Adipose tissue (tissue), 3 donors: ENCODE results near the gene IGFN1. TPM values are rescaled to one million over a fixed set of nuclear protein-coding genes. Genes with fewer than 3 reads are reported as not detected.
"Not testable (repeated sequence)": the region's sequence is repeated elsewhere in the genome, so short reads cannot be mapped to it uniquely, and the experiment has no call there.

Source experiments
- H3K27ac ChIP-seq: one replicate; pipeline ENCODE4 v1.5.1; 2013; ENCODE audit warnings: low read depth, low read length
- WGBS, 3 donors: extraction: QIAGEN DNeasy Blood & Tissue Kit; methylation state at CpG; one replicate each; pipeline ENCODE4 v1.1.7; 2013; 5-methylcytosine and 5-hydroxymethylcytosine counted together
- polyA plus RNA-seq, 3 donors: library from polyadenylated mRNA; stranded (reverse); fragments of 200-250 nt; gene quantifications; one replicate each; pipeline ENCODE4 v1.2.3, GENCODE V29; 2013
- donor health status: healthy with polysubstance abuse.
- donor health status: Bipolar disorder and iron deficiency.
- donor health status: healthy.

IGFN1 gene
- polyA plus RNA-seq, 3 donors: 0.06 to 13.3 (median 0.11) TPM

DNA sequence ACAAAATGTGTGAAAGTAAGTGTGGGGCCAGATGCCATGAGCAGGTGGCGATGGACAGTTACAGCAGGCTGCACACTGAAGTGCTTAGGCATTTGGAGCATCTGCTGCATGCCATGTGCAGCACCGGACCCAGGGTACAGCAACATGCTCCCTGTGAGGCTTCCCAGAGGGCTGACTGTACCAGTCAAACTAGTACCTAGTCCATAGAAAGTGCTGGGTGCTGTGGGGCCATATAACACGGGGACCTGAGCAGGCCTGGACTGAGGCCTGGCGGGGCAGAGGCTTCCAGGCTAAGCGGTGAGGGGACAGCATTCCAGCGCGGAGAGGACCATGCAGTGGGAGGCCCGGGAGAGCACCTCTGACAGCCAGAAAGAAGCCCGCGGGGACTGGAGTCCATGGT lies 62.8 kb downstream of the IGFN1 start:
- no peak overlapping the region for H3K27ac ChIP-seq
- WGBS, 3 donors: 80 to 86% (median 84%) methylated on average over 10 of the region's 10 CpGs

DNA sequence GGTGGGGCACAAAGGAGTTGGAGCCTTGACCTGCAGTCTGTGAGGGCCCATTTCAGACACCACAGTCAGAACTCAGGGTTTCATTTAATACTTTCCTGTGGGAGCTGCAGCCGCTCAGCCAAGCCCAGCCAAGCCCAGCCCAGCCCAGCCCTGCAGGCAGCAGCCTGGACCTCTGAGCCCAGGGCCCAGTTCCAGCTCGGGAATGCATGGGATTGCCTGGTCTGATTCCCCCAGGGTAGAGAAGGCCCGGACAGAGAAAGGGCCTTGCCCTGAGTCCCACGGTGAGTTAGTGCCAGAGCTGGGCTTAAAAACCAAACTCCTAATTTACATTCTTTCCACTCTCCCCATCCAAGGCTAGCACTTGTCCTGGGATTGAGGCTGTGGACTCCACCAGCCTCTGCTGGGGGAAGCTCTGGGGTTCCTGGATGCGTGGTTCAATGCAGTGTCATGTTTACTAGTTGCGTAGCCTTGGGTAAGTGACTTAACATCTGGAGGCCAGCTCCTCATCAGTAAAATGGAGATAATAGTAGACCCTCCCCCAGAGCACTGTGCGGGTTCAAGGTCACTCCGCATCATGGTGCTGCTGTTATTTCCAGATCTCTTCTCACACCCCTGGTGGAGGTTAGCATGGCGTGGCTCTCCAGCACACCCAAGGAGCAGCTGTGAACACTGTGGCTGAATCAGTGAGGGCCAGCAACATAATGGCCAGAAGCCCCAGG lies 63.4 kb downstream of the IGFN1 start:
- WGBS, 3 donors: 71 to 81% (median 73%) methylated on average over 9 of the region's 9 CpGs
- H3K27ac ChIP-seq: no peak overlapping the region

DNA sequence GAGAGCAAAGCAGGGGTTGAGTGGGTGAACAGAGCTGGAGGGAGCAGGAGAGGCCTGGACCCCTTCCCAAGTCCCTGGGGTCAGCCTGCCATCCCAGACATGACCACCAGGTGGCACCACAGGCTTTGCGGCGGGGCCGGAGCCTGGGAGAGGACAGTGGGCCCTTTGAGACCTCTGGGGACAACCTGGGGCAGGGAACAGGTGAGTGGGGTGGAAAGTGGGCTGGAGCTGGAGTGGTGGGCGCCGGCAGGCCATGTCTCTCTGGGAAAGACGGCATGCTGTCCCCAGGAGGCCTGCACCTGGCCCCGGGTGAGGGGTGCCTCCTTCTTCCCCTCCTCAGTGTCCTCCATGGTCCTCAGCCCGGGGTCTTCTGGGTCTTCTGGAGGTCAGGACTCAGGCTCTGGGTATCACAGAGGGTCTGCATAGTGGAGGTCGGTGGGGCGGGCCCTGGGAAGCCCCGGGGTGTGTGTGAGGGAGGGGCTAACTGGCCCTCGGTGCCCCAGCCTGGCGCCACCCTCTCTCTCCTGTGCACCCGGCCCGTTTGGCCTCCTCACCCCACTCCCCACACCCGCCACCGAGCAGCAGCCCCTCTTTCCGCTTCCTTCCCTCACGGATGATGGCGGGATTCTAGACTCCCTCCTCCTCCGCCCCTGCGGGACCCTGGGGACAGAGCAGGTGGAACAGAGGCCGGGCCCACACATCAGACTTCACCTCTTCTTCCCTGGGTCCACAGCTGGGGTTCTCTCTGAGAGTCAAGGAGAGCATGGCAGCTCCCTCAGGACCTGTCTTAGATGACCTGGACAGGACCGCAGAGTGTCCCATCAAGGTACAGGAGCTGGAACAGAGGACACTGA lies 64.2 kb downstream of the IGFN1 start:
- 42 to 53% (median 51%) methylated on average over 24 of the region's 24 CpGs for WGBS, 3 donors
- H3K27ac ChIP-seq: no peak overlapping the region

DNA sequence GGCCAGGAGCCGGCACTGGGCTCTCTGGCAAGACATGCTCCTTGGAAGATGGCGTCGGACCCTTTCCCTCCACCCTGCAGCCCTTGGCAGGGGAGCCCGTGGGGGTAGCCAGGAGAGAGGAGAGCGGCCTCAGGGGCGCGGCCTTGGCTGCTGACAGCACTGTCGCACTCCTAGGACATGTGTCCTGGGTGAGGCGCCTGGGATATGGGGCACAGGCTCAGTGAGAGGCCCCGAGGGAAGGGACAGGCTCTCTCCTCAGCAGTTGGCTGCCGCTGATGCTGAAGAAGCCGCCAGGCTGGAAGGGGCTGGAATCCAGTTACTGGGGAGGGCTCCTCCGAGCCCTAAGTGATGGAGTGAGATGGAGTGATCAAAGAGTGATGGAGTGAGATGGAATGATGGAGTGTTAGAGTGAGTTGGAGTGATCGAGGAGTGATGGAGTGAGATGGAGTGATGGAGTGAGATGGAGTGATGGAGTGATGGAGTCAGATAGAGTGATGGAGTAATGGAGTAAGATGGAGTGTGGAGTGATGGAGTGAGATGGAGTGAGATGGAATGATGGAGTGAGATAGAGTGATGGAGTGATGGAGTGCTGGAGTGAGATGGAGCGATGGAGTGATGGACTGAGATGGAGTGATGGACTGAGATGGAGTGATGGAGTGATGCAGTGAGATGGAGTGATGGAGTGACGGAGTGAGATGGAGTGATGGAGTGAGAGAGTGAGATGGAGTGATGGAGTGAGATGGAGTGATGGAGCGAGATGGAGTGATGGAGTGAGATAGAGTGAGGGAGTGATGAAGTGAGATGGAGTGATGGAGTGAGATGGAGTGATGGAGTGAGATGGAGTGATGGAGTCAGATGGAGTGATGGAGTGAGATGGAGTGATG lies 65.1 kb downstream of the IGFN1 start:
- no peak overlapping the region for H3K27ac ChIP-seq
- 84 to 89% (median 88%) methylated on average over 17 of the region's 17 CpGs for WGBS, 3 donors

DNA sequence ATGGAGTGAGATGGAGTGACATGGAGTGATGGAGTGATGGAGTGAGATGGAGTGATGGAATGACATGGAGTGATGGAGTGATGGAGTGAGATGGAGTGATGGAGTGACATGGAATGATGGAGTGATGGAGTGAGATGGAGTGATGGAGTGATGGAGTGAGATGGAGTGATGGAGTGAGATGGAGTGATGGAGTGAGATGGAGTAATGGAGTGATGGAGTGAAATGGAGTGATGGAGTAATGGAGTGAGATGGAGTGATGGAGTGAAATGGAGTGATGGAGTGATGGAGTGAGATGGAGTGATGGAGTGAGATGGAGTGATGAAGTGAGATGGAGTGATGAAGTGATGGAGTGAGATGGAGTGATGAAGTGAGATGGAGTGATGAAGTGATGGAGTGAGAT lies 67.5 kb downstream of the IGFN1 start:
- not testable (repeated sequence) for H3K27ac ChIP-seq

DNA sequence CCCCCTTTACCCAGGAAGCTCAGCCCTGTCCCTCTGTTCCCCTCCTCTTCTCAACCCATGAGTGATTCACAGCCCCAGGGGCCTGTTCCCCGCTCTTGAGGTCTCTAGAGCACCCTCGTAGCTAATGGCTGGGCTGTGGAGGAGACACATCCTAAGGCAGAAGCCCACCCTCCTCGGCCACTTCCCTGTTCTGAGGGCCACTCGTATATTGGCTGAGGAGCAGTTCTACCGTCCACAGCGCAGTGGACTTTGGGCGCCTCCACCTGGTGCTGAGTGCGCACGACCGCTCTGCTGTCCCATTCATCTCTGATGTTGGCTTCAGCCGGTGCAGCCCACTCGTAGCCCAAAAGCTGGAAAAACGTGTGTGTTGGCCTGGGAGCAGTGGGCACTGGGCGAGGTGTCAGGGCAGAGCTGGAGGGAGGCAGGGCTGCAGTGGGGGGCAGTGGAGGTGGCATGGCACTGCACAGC lies 68.2 kb downstream of the IGFN1 start:
- no peak overlapping the region for H3K27ac ChIP-seq
- WGBS, 3 donors: 87 to 91% (median 88%) methylated on average over 14 of the region's 14 CpGs

DNA sequence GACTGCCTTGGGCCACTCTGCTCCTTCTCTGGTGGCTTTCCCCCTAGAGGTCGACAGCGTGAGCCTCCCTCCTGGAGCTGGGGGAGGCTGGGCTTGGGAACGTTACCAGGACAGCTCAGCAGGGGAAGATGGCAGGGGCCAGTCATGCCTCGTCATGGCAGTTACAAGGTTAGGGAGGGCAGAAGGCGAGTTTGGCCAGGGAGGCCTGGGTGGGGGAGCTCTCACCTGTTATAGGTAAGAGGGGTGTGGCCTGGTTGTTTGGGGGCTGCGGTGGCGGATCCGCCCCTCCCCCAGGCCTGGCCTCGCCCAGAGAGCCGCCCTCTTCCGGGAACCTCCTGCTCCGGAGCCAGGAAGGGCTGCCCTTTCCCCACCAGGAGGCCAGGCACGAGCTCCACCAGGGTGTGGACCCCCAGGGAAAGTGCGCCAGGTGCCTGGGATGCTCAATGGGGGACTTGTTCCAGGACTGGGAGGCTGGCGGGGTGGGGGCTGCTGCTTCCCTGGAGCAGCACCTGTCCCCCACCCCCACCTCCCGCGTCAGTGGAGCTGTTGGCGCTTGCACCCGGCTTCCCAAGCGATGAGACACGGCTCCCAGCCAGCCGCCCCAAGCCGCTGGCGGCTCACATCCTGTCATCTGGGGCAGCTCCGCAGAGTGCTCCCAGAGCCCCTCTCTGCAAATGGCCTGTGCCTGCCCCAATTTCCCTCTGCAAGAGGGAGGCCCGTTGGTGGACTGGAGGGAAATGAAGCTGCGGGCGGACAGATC lies 69.0 kb downstream of the IGFN1 start:
- 4 to 7% (median 6%) methylated on average over 27 to 28 of the region's 28 CpGs for WGBS, 3 donors
- no peak overlapping the region for H3K27ac ChIP-seq

DNA sequence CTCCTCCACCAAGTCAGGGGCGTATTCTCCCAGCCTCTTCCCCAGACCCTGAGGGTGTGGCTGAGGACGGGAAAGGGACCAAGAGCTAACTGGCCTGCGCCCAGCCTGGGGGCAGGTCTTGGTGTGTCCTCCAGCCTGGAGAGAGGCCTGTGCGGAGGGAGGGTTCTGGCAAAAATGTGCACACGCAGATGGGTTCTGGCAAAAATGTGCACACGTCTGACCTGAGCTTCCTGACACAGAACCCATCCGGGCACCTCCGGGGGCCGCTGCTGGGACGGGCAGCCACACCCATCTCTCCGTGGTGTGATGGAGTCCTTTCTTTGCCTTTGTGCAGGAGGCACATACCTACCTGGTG lies 69.6 kb downstream of the IGFN1 start:
- WGBS, 3 donors: 17 to 31% (median 18%) methylated on average over 11 of the region's 11 CpGs

DNA sequence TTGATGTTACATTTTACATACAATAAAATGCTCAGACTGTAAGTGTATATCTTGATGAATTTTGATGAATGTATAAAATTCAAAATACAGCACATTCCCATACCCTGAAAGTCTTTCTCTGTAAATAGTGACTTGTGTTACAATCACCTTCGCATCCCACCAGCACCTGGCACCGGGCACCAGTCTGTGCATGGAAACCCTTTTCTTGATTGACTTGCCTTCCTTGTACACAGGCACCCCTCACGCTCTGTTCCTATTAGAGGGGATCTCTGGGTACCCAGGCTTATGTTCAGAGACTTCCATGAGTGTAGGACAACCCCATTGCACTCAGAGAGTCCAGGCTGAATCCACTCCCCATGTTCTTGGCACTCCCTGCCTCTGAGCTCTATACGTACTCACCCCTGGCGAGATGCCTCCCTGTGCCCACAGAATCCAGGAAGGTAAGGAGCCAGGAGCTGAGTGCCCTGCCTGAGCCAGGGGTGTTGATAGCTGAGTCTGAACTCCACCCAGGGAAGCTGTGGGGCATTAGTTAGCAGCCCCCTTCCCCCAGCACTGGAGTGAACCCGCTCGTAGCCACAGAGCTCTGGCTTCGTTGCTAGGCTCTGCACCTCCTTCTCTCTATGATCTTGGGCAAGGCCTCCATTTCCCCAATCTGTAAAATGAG lies 70.2 kb downstream of the IGFN1 start:
- H3K27ac ChIP-seq: no peak overlapping the region
- 92 to 94% (median 93%) methylated on average over 8 of the region's 8 CpGs for WGBS, 3 donors

More for the DNA sequence above, 69.6 kb downstream of the IGFN1 start:
- H3K27ac ChIP-seq: no peak overlapping the region

DNA sequence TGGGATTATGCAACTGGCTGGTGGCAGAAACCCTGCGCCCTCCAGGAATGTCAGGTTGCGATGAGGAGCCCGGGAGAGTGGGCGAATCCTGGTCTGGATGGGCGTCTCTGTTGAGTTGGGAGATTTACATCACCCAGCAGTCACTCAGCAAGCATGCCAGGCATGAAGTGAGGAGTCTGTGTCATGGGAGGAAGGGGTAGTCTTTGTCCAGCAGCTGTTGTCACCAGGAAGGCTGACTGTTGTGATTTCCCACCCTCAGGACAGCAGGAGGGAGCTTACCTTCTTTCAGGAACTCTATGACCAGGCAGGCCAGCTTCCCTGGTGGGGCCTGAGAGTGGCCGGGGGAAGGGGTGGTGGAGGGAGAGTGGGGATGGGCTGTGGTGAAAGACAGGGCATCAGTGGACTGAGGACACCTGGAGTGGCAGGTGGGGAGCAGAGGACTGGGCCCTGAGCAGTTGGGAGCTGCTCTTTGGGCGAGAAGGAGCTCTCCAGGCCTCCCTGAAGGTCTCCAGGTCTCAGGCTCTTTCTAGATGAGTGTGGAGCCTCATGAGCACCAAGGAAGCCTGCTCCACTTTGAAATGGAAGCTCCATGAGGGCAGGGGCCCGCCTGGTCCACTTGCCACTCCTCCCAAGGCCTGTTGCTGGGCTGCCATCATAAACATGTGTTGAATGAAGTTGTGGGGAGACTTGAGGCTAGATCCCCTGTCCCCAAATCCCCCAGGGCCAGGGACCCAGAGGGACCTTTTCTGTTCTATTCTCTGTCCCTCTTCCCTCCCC lies 71.3 kb downstream of the IGFN1 start:
- 91 to 95% (median 93%) methylated on average over 8 of the region's 8 CpGs for WGBS, 3 donors
- H3K27ac ChIP-seq: no peak overlapping the region

DNA sequence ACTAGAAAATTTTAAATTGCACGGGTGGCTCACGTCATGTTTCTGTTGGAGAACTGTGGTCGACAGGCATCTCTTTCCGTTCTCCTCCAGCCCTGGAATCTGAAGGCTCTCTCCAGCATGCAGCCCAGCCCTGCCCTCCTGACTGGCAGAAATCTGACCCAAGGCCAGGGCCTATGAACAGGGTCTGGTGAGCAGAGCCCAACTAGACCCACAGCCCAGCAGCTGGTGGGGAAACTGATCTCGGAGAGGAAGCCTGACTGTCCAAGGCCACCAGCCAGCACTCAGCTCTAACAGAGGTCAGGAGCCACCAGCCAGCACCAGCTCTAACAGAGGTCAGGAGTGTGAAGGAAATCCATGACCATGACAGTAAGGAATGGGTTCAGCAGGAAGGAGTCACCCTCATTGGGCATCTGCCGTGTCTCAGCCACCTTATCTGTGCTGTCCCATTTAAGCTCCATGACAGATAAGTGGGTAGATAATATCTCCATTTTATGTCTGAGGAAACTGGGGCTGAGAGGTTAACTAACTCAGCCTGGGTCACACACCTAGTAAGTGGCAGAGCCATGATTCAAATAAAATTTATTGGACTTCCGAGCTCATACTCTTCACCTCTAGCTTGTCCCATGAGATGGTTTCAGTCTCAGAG lies 72.5 kb downstream of the IGFN1 start:
- 87 to 95% (median 89%) methylated on average over 7 of the region's 7 CpGs for WGBS, 3 donors
- no peak overlapping the region for H3K27ac ChIP-seq

DNA sequence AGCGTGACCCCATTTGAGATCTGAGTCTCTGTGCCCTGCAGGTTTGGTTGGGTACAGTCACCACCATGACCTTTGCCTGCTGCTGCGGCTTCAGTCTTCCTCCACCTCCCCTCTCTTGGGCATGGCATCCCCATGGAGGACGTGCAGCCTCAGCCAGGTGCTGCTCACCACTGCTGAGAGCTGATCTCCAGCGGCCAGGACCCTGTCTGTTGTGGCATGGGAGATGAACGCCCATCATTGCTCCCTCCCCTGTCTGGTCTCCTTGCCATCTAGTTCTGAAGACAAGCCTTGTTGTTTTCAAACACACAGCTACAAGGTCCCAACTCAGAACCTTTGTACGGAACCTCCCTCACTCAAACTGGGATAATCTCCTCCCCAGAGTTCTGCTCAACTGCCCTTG lies 73.4 kb downstream of the IGFN1 start:
- no peak overlapping the region for H3K27ac ChIP-seq
- WGBS, 3 donors: 75 to 92% (median 92%) methylated on average over 6 of the region's 6 CpGs

DNA sequence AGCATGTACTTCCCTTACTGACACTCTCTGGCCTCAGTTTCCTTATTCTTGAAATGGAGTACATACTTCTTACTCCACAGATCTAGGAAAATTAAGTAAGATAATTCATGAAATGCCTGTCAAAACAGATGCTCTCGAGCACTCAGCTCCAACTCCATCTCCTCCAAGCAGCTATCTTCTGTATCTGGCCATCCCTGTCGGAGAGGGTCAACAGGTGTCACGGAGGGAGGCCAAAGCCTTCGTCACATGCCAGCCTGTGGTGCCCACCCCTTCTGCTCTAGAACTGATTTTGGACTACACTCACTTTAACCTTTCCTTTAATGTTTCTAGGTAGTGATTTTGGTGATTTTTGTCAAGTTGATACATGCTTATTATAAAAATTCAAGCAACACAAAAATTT lies 73.9 kb downstream of the IGFN1 start:
- H3K27ac ChIP-seq: no peak overlapping the region
- WGBS, 3 donors: 84 to 93% (median 90%) methylated on average over 4 of the region's 4 CpGs

DNA sequence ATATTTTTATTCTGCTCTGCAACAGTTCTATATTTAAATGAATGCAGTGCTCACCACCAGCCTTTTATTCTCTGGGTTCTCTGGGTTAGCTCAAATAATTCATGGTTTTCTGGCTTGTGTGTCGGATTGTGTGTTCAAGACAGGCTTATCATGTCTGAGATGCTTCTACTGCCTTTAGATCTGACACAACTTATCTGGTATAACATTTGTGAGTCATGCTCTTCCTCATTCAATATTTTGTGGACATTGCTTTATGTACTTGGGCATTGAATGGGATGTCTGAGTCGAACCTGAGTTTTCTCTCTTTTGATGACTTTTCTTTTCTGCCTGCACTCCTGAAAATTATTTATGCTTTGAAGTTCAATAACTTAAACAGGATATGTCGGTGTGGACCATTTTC lies 75.1 kb downstream of the IGFN1 start:
- H3K27ac ChIP-seq: no peak overlapping the region
- 64 to 84% (median 76%) methylated on average over 3 of the region's 3 CpGs for WGBS, 3 donors

DNA sequence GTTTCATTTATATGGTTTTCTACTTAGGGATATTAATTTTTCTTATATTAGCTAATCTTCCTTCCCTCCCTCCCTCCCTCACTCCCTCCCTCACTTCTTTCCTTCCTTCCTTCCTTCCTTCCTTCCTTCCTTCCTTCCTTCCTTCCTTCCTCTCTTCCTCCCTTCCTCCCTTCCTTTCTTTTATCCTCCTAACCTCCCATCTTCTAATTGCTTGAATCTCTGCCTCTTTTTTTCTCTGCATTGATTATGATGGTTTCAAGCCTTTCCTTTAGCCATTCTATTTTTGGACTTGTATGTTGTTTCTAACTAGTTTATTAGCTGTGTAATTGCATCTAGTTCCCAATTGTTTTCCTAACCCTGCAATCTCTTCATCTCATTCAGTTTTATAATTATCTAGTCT lies 75.7 kb downstream of the IGFN1 start:
- no peak overlapping the region for H3K27ac ChIP-seq

DNA sequence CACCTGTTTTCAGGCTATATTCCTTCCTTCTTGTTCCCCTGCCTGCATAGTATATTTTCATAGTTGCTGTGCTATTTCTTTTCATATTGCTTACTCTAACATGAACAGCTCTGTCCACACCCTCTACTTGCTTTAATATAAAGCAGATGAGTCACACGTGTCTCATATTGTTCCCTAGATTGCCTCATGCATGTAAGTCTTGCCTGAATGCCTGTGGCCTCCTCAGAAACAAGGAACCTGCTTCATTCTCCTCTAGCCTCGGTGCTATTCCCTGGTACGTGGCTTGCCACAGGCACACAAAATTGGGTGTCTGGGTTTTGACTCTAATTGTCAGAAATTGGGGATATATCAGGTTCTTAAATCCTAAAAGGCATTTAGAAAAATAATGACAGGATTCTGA lies 76.2 kb downstream of the IGFN1 start:
- H3K27ac ChIP-seq: no peak overlapping the region
- WGBS, 3 donors: 48 to 69% (median 54%) methylated on average over 3 of the region's 3 CpGs
